Activated CD4-positive, alpha-beta T cell treated with anti-CD3 and anti-CD28 coated beads, Interleukin-2, Interleukin-6, amounts not matched to agents 100 ng/mL and 50 ng/mL, durations not matched to agents 16 hours and 8 hours (primary cell): ENCODE measurements around the gene CCNT1.
"Not testable (repeated sequence)": the region's sequence is repeated elsewhere in the genome, so short reads cannot be mapped to it uniquely, and the experiment has no call there.

Experiments
- DNase-seq: peaks from one replicate; pipeline ENCODE4 v3.0.0-alpha.2; 2020

CCNT1 gene

DNA sequence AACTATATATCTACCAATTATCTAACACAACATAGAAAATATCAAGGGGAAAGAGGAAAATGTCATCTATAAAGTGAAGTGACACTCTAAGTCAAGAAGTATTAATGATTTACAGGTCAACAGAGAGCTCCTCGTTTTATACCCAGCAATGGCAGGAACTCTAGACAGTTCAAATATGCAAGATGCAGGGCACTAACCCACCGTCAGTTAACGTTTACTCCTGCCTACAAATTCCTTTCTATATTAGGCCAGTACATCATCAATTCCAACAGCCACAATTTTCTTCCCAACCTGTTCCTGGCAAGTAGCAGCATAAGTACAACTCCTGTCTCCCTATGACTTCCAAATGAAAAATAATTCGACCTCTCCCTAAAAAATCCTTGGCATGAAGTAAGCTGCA, 25.5 kb downstream of the CCNT1 start:
- no peak for DNase-seq

DNA sequence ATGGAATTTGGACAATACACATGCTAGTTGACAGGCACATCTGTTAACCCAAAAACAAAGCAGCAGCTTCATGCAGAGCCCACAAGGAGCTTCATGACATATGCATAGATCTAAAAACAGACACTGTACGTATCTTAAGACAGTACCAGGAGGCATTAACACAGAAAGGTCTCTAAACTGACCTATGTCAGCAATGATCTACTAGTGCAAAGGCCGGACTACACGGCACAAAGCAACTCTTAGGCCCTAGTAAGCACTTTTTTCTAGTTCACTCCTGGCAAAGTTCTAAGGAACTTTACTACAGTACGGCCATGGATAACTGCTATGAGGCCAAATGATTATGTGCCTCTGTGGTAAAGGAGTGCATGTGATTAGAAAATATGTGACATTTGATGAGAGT, 26.1 kb downstream of the CCNT1 start:
- DNase-seq: no peak

DNA sequence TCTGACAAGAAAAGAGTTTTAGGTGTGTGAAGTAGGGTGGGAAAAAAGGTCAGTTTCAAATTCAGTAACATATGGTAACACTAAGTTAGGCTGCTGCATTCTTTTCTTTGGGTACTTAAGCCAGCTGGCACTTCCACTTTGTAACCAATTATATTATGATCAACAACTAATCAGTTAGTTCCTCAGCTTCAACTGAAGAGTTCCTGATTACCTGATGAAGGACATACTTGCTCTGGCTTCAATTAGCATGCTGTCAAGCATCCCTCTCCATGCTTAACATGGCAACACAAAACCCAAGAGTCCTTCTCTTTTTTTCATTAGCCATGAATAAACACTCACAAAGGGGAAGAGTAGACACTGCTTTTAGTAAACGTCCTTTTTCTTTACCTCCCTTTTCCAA, 27.7 kb downstream of the CCNT1 start:
- DNase-seq: no peak

DNA sequence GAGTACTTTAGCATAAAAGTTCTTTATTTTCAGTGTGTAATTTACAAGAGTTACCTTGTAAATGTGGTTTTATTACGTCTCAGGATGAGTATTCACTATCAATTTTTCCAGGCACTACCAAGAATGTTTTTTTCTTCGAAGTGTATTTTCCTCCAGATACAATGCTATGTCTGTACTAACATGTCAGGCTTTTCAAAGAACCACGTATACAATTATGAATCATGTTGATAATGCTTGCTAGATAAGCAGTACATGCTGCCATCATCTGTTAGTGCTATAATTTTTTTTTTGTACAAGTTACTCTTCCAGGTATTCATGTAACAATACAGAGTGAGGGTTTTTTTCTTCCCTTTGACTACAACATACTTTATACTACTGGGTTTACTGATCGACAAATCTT, 28.9 kb downstream of the CCNT1 start:
- DNase-seq: no peak

DNA sequence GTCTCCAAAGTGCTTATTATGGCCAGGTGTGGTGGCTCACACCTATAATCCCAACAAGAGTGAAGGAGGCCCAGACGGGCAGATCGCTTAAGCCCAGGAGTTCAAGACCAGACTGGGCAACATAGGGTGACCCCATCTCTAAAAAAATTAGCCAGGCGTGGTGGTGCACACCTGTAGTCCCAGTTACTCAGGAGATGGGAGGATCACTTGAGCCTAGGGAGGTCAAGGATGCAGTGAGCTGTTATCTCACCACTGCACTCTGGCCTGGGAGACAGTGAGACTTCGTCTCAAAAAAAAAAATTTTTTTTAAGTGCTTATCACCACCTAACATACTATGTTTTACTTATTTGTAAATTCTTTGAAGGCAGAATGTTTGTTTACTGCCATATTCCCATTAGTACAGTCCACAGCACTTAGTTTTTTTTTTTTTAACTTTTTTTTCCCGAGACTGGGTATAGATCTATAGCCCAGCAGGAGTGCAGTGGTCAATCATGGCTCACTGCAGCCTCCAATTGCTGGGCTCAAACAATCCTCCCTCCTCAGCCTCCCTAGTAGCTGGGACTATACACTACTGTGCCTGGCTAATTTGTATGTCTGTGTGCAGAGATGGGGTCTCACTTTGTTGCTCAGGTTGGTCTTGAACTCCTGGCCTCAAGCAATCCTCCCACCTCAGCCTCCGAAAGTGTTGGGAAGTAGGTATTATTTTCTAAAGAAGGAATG, 29.7 kb downstream of the CCNT1 start:
- DNase-seq: no peak

DNA sequence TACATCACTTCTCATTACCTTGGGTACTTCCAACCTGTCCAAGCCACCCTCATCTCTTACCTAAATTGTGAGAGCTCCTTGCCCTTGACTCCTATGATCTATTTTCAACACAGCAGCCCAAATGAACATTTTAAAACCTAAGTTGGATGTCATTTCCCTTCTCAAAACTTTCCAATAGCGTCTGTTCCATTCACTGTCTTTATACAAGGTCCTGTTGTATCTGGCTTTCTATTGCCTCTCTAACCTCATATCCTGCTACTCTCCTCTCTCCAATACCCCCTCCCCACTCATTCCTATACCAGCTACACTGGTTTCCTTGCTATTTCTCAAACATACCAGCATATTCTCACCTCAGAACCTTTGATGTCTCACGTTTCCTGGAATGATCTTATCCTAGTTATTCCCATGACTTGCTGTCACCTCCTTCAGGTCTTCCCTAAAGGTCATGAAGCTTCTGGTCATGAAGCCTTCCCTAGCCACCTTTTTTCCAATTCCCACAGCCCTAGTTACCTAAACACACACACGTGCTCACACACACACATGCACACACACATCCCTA, 30.4 kb downstream of the CCNT1 start:
- DNase-seq: no peak

DNA sequence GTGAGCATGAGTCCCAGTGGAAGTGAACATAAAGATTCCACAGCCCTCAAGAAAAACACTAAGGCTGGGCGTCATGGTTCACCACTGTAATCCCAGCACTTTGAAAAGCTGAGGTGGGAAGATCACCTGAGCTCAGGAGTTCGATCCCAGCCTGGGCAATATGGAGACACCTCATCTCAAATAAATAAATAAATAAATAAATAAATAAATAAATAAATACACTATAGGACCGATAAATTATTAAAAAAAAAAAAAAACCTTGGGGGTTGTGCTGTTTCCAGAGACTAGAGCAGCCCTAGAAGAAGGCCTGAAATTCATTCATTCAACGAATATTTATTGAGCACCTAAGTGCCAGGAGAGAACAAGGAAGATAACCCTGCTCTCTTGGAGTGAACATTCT, 33.0 kb downstream of the CCNT1 start:
- no peak for DNase-seq

DNA sequence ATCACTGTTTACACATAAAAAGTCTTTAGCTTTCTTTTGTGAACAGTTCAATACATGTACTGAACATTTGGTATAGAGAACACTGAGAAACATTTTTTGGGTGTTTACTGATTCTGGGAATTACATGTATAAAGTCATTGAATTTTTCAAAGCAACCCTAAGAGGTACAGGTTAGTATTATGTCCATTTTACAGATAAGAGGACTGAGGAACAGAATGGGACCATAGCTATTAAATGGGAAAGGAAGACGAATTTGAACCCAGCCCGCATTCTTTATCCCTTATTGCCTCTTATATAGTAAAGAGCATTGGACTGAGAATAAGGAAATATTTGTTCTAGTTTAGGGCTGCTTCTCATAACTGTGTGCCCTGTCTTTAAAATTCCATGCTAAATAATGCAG, 33.6 kb downstream of the CCNT1 start:
- DNase-seq: no peak

DNA sequence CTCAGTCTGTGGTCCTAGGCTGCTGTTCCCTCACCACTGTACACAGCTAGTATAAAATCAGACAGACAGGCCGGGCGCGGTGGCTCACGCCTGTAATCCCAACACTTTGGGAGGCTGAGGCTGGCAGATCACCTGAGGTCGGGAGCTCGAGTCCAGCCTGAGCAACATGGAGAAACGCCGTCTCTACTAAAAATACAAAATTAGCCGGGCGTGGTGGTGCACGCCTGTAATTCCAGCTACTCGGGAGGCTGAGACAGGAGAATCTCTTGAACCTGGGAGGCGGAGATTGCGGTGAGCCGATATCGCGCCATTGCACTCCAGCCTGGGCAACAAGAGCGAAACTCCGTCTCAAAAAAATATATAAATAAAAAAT, 34.0 kb downstream of the CCNT1 start:
- not testable (repeated sequence) for DNase-seq

DNA sequence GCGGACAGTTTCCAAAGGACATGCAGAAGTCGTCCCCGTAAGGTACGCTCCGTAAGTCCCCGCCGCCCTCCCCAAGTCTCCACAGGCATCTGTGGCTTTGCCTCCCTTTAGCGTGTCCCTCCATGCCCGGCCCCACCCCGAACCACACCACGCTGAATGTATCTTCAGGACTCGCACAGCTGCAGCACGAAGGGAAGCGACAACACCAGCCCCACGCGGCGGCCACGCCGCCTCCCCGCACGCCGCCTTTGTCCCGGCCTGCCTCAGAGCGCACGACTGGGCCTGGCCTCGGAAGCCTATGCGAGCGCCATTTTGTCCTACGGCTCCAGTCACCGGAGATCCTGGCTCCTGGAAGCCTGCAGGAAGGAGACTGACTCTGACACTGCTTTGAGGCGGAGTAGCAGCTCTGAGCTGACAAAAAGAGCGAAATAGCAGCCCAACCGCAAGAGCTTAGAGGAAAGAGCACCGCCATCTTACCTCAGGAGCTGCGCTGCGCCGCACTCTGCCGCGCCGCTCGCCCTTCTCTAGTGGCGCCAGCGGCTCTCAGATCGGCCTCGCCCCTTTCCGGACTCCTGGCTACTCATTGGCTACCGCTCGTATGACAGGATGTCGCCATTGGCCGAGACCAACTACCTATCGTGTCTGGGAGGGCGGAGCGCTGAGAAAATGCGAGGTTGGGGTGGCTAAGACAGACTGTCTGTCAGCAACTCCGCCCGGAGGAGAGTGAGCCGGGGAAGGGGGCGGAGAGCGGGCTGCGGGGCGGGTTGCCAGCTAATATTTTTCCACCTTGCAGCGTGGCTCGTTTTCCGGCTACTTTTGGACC, 34.6 kb downstream of the CCNT1 start, which contains the start of gene KANSL2:
Gene KANSL2 (minus strand): TSS at position 529 of the 823 bp plus-strand sequence. CDS start 606 bp downstream, outside the sequence.
- peak; percentile 99 for DNase-seq

DNA sequence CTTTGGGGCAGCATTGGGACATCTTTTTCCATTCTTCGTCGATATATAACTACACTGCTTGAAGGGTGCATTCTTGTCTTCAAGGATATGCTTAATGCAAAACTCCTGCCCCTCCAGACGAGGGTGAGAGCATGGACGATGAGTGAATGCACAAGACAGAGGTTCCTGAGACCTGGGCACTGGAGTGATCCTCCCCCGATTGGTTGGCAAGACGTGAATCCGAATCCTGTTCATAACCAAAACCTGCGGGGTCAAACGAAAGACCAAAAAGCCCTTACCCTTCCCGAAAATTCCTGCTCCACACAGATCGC, 35.2 kb downstream of the CCNT1 start:
- peak; percentile 40 for DNase-seq

DNA sequence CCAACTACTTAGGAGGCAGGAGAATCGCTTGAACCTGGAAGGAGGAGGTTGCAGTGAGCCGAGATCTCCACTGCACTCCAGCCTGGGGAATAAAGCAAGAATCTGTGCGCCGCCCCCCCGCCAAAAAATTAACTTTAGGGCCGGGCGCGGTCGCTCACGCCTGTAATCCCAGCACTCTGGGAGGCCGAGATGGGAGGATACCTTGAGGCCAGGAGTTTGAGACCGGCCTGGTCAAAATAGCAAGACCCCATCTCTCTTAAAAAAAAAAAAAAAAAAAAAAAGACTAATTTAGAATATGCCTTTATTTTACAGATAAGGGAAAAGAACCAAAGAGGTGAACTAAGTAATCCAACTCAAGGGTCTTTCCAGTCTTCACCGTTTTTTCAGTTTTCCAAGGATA, 35.6 kb downstream of the CCNT1 start:
- no peak for DNase-seq

DNA sequence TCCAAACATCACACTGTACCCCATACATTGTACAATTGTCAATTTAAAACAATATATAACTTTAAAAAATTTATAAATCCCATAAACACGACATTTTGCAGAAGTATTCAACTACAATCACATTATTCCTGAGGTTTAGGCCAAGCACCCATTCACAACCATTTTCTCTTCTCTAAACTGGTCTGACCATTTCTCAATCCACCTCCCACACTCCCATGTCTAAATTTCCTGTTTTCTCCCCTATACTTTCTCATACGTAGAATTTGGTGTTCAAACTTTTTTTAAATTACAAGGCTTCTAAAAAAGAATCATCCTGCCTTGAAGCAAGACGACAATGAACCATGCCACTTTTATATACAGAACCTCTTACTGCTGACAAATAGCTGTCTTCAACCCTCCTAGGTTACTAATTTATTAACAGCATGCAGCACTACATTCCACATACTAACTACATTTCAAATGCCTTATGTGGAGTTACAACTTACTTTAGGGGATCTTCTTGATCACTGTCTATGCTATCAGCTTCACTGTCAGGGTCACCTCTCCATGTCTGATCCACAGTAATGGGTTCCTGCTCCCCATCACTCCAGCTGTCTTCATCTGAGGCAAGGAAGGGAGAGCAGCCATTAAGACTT, 37.8 kb downstream of the CCNT1 start:
- no peak for DNase-seq

DNA sequence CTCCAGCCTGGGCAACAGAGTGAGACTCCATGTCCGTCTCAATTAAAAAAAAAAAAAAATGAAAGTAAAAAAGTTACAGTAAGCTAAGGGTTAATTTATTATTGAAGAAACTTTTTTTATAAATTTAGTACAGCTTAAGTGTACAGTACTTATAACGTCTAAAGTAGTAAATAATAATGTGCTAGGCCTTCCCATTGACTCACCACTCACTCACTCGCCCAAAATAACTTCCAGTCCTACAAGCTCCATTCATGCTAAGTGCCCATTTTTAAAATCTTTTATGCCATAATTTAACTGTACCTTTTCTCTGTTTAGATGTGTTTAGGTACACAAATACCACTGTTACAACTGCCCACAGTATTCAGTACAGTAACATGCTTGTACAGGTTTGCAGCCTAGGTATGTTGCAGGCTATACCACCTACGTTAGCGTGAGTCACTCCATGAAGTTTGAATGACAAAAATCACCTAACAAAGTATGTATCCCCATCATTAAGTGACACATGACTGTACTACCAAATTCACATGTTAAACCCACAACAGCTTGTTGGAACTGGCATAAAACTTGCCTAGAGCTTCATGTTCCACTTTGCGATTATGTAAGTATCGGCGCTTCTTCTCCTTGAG, 45.2 kb downstream of the CCNT1 start:
- no peak for DNase-seq

DNA sequence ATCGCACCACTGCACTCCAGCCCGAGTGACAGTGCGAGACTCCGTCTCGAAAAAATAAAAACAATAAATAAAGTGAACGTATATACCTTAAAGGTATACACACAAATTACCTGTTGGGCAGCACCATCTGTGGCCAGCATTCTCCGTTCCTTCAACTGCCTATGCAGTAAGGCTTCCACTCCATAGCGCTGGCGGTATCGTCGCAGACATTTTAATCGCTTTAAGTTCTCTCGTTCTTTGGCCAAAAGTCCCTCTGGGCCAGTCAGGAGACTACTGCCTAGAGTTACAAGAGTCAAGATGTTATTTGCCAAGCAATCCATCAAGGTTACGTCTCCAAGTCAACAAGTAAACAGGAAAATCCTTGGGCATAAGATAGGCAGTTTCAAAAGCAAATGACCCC, 47.5 kb downstream of the CCNT1 start:
- DNase-seq: no peak

DNA sequence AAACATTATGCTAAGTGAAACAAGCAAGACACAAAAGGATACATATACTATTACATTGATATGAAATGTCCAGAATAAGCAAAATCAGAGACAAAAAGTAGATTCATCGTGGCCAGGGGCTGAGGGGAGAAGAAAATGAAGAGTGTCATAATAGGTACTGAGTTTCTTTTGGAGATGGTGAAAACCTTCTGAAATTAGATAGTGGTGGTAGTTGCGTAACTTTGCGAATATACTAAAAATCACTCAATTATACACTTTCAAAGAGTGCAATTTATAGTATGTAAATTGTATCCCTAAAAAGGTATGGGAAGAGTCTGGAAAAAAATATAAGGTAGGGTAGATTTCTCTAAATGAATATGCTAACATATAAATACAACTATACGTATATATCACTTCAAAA, 56.6 kb downstream of the CCNT1 start:
- DNase-seq: no peak

DNA sequence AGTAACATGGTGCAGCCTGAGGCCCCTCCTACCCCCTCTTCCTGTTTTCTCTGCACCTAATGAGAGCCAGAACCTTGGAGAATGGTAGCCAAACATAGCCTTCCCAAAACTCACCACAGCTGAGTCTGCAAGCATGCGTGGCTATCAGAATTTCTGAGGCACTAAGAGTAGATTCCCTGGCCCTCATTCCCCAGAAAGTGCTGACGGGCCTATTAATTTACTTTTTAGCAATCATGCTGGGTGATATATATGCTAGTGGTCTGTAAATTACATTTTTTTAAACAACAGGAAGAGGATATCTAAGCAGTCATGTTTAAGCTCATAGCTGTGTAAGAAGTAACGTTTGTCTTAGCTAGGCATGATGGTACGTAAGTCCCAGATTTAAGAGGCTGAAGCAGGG, 64.8 kb downstream of the CCNT1 start:
- no peak for DNase-seq

DNA sequence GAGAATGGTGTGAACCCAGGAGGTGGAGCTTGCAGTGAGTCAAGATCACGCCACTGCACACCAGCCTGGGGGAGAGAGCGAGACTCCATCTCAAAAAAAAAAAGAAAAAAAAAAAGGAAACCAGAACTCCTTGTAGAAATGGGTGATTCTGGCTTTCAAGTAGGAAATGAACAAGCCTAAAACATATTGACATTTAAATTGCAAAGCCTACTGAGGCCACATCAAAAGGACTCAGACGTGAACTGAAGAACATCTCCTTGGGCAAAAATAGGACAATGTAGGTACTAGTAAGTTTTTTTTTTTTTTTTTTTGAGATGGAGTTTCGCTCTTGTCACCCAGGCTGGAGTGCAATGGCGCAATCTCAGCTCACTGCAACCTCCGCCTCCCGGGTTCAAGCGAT, 71.2 kb downstream of the CCNT1 start:
- not testable (repeated sequence) for DNase-seq

DNA sequence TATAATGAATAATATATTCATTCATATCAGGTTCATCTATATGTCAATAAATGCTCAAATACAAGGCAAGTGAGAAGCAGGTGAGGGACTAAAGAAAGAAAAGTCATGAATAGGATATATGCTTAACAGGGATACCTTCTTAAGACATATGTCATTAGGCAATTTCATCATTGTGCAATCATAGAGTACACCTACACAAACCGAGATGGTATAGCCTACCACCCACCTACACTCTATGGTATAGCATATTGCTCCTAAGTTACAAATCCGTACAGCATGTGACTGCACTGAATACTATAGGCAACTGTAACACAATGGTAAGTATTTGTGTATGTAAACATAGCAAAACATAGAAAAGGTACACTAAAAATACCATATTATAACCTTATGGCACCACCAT, 73.5 kb downstream of the CCNT1 start:
- no peak for DNase-seq

DNA sequence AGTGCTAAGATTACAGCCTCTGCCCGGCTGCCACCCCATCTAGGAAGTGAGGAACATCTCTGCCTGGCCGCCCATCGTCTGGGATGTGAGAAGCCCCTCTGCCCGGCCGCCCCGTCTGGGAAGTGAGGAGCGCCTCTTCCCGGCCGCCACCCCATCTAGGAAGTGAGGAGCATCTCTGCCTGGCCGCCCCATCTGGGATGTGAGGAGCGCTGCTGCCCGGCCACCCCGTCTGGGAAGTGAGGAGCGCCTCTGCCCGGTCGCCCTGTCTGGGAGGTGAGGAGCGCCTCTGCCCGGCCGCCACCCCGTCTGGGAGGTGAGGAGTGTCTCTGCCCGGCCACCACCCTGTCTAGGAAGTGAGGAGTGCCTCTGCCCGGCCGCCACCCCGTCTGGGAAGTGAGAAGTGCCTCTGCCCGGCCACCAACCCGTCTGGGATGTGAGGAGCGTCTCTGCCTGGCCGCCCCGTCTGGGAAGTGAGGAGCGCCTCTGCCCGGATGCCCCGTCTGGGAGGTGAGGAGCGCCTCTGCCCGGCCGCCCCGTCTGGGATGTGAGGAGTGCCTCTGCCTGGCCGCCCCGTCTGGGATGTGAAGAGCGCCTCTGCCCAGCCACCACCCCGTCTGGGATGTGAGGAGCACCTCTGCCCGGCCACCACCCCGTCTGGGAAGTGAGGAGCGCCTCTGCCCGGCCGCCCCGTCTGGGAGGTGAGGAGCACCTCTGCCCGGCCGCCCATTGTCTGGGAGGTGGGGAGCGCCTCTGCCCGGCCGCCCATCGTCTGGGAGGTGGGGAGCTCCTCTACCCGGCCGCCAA, 74.6 kb downstream of the CCNT1 start:
- not testable (repeated sequence) for DNase-seq

DNA sequence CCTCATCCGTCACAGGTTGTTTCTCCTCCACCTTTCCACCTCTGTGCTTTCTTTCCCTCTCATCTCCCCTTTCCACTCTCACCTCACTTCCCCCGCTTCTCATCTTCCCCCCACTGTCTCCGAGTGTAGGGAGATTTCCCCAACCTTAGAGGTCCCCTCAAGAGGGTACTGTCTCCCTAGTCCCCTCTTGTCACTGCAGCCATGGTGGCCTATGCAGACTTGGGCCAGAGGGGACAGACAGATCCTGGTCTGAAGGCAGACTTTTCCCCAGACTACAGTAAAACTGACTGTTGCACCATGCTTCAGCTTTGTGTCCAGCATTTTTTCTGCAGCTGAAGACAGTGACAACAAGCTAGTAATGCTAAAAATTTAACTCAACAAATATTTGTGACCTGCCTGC, 75.7 kb downstream of the CCNT1 start:
- no peak for DNase-seq

DNA sequence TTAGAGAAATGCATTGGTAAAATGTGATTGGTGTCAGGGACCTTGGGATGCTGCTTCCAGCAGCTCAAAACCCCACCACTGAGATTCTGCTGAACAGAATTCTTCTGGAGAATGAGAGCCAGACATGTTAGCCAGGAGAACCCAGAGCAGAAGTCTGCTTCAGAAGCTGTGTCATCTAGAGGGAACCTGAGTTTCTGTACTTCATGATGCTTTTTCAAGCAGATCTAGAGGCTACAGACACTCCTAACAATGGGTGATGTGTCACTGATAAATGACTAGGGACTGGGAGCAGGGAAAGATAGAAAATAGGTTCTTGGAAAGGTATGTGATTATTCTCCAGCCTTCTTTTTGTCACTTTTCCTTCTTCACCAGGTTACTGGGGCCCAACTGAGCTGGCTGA, 76.1 kb downstream of the CCNT1 start:
- DNase-seq: no peak
